ENCODE data around the gene MAPK11. TPM values are rescaled to one million over a fixed set of nuclear protein-coding genes. Genes with fewer than 3 reads are reported as not detected.

Gene MAPK11
- total and polyA plus RNA-seq, 7 experiments from 2014 or later = 0.13 to 22.9 (median 1.4) TPM

DNA sequence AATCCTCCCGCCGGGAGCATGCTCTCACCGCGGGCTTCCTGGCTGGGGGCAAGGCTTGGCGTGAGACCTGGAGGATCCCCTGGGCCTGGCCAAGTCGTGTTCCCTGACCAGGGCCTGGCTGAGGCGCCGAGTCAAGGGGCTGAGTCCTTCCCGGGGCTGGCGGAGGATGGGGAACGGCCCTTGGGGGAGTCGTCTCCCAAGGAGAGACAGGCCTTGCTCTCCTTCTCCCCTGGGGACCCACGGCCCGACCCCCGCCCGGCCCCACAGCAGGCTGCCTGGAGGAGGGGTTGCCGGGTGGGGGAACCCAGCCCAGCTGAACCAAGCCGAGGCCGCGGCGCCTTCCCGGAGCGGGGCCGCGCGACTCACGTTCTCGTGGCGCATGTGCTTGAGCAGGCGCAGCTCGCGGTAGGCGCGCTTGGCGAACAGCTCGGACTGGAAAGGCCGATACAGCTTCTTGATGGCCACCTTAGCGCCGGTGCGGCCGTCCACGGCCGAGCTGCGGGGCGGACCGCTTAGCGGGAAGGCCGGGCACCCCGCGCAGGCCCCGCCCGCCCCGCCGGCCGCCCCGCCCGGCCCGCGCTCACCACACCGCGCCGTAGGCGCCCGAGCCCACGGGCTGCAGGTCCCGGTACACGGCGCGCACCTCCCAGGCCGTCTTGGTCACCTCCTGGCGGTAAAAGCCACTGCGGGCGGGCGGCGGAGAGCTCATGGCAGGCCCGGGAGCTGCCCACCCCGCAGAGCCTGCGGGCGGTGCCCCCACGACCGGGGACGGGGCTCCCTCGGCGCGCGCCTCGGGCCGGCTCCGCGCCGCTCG, 9.2 kb downstream of the MAPK11 start:
- POLR2A ChIA-PET = no interaction called here

DNA sequence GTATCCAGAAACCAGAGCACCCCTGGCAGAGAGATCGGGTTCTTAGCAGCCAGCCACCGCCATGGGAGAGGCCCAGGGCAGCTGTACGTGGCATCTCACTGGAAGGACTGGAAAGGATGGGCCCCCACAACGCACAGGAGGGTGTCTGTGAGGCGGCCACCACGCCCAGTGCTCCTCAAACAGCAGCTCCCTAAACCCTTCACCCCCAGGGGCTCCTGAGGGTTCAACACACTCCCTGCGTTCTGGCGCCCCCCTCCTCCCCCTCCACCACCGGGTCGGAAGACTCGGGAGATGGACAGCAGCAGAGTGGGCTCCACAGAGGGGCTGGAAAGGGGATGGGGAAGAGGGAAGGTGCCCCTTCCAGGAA, 9.8 kb downstream of the MAPK11 start:
- no peaks in the 10 kb centered on the region for H3K9me3 Mint-ChIP-seq
- ChIA-PET CTCF (no interaction called here), POLR2A (no interaction called here)
- DNase-seq (no peak), ATAC-seq (no peak)
- Histone ChIP-seq H3K4me1 (ENCODE audit: control insufficient read depth in 2 of 2, insufficient read depth in 2 of 2, low read length in 2 of 2) (peaks cover 0 to 4% of the 10 kb centered on the region in 2 donors), H3K4me3 (ENCODE audit: low read length) (no peak overlapping the region), H3K27me3 (ENCODE audit: control insufficient read depth in 2 of 2, insufficient read depth in 2 of 2, low read length in 2 of 2) (peaks cover 4% of the 10 kb centered on the region in 2 donors), H3K9me3 (ENCODE audit: control insufficient read depth in 2 of 3, low read length in 3 of 3) (no peaks in the 10 kb centered on the region), H3K27ac (ENCODE audit: low read depth, low read length) (no peak overlapping the region), H3K36me3 (ENCODE audit: control insufficient read depth in 2 of 3, insufficient read depth in 3 of 3, low read length in 3 of 3) (no peaks in the 10 kb centered on the region)
- no peak overlapping the region for H3K27ac Mint-ChIP-seq
- intact Hi-C loops (cut with micrococcal nuclease) = no loop called here
- H3K36me3 Mint-ChIP-seq = peaks cover 0 to 3% (median 0%) of the 10 kb centered on the region in 5 donors
- H3K4me1 Mint-ChIP-seq = peaks cover 0 to 8% (median 6%) of the 10 kb centered on the region in 7 donors
- peak overlapping the region in 2 of 10 donors; percentile 33 for H3K4me3 Mint-ChIP-seq
- peaks cover 4 to 29% (median 15%) of the 10 kb centered on the region in 5 donors for H3K27me3 Mint-ChIP-seq

More for the DNA sequence above, 9.2 kb downstream of the MAPK11 start:
- peaks cover 4 to 29% (median 15%) of the 10 kb centered on the region in 5 donors for H3K27me3 Mint-ChIP-seq
- peak; percentile 32 for ATAC-seq
- Histone ChIP-seq H3K27ac (ENCODE audit: low read depth, low read length) (no peak overlapping the region), H3K9me3 (ENCODE audit: control insufficient read depth in 2 of 3, low read length in 3 of 3) (no peaks in the 10 kb centered on the region), H3K4me1 (ENCODE audit: control insufficient read depth in 2 of 2, insufficient read depth in 2 of 2, low read length in 2 of 2) (peaks cover 0 to 4% of the 10 kb centered on the region in 2 donors), H3K4me3 (ENCODE audit: low read length) (no peak overlapping the region), H3K36me3 (ENCODE audit: control insufficient read depth in 2 of 3, insufficient read depth in 3 of 3, low read length in 3 of 3) (no peaks in the 10 kb centered on the region), H3K27me3 (ENCODE audit: control insufficient read depth in 2 of 2, insufficient read depth in 2 of 2, low read length in 2 of 2) (peaks cover 4% of the 10 kb centered on the region in 2 donors)
- DNase-seq = peak in 1 of 9 donors; percentile 49
- peak overlapping the region in 2 of 10 donors; percentile 33 for H3K4me3 Mint-ChIP-seq
- peaks cover 0 to 3% (median 0%) of the 10 kb centered on the region in 5 donors for H3K36me3 Mint-ChIP-seq
- no peak overlapping the region for H3K27ac Mint-ChIP-seq
- H3K9me3 Mint-ChIP-seq = no peaks in the 10 kb centered on the region
- intact Hi-C loops (cut with micrococcal nuclease) = no loop called here
- CTCF ChIA-PET = no interaction called here
- H3K4me1 Mint-ChIP-seq = peaks cover 0 to 9% (median 6%) of the 10 kb centered on the region in 7 donors

DNA sequence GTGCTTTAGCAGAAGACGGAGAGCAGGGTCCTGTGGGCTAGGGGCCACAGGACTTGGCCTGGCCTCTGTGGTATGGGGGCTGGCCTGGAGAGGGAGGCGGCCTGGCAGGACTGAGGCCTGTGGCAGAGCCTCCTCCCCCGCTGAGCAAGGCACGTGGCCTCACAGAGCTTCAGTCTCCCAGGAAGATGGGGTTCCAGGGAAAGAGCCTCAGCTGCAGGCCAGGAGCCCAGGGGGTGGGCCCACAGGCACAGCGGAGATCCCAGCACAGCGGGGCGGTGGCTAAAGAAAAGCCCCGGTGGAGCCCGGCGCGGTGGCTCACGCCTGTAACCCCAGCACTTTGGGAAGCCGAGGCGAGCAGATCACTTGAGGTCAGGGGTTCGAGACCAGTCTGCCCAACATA, 10.9 kb downstream of the MAPK11 start:
- no peak overlapping the region for H3K4me3 ChIP-seq (ENCODE audit: low read length)
- Mint-ChIP-seq H3K27ac (peak overlapping the region in 1 of 9 donors; percentile 14), H3K27me3 (peaks cover 4 to 28% (median 12%) of the 10 kb centered on the region in 5 donors), H3K36me3 (no peaks in the 10 kb centered on the region), H3K4me3 (peak overlapping the region in 2 of 10 donors; percentile 48 to 49), H3K4me1 (peaks cover 0 to 8% (median 6%) of the 10 kb centered on the region in 7 donors), H3K9me3 (no peaks in the 10 kb centered on the region)
- no peaks in the 10 kb centered on the region for H3K36me3 ChIP-seq (ENCODE audit: control insufficient read depth in 2 of 3, insufficient read depth in 3 of 3, low read length in 3 of 3)
- ChIA-PET CTCF (no interaction called here), POLR2A (no interaction called here)
- ATAC-seq (no peak), DNase-seq (no peak)
- H3K27ac ChIP-seq (ENCODE audit: low read depth, low read length) = no peak overlapping the region
- no peaks in the 10 kb centered on the region for H3K9me3 ChIP-seq (ENCODE audit: control insufficient read depth in 2 of 3, low read length in 3 of 3)
- peaks cover 0 to 4% of the 10 kb centered on the region in 2 donors for H3K4me1 ChIP-seq (ENCODE audit: control insufficient read depth in 2 of 2, insufficient read depth in 2 of 2, low read length in 2 of 2)
- H3K27me3 ChIP-seq (ENCODE audit: control insufficient read depth in 2 of 2, insufficient read depth in 2 of 2, low read length in 2 of 2) = peaks cover 4% of the 10 kb centered on the region in 2 donors
- intact Hi-C loops (cut with micrococcal nuclease) = no loop called here

DNA sequence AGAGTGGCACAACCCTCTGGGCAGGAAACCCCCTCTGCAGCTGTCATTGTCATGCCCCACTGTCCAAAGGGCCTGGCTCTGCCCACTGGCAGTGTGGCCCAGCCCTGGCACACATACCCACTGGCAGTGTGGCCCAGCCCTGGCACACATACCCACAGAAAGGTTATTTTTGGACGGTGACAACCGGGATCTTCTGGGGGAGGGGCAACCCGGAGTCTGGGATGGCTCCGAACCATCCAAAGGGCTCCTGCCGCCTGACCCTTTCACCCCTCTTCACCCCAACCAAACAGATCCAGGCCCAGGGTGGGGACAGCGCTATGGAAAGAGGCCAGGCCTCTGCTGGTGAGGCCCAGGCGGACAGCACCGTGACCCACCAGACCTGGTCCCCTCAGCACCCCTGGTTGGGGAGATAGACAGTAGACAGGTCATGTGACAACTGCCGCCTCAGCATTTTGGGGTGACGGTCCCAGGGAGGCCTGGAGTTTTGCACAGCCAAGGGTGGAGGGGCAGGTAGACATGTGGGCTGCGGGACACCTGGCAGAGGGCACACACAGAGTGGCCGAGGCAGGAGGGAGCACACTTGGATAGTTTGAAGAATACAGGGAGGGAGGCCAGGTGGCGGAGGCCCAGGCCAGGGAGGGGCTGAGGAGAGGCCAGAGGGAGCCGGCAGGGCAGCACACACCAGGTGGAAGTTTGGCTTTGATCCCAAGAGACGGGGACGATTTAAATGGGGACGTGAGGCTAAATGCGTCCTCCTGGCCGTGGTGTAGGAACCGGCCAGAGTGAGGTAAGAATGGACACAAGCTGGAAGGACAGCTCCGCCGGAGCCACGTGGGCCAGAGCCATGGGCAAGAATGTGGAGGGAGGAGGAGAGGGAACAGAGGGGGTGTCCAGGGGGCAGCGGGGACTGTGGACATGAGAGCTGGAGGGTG, 11.6 kb downstream of the MAPK11 start:
- H3K27me3 Mint-ChIP-seq = peaks cover 4 to 25% (median 11%) of the 10 kb centered on the region in 5 donors
- Histone ChIP-seq H3K4me3 (ENCODE audit: low read length) (no peak overlapping the region), H3K9me3 (ENCODE audit: control insufficient read depth in 2 of 3, low read length in 3 of 3) (no peaks in the 10 kb centered on the region), H3K4me1 (ENCODE audit: control insufficient read depth in 2 of 2, insufficient read depth in 2 of 2, low read length in 2 of 2) (peaks cover 0 to 4% of the 10 kb centered on the region in 2 donors), H3K27ac (ENCODE audit: low read depth, low read length) (no peak overlapping the region), H3K27me3 (ENCODE audit: control insufficient read depth in 2 of 2, insufficient read depth in 2 of 2, low read length in 2 of 2) (peaks cover 4% of the 10 kb centered on the region in 2 donors), H3K36me3 (ENCODE audit: control insufficient read depth in 2 of 3, insufficient read depth in 3 of 3, low read length in 3 of 3) (no peaks in the 10 kb centered on the region)
- peak overlapping the region in 2 of 9 donors; percentile 14 to 70 for H3K27ac Mint-ChIP-seq
- H3K4me1 Mint-ChIP-seq = peaks cover 0 to 8% (median 6%) of the 10 kb centered on the region in 7 donors
- H3K4me3 Mint-ChIP-seq = peak overlapping the region in 3 of 10 donors; percentile 16 to 49 (median 48)
- DNase-seq = no peak
- intact Hi-C loops (cut with micrococcal nuclease) = no loop called here
- ChIA-PET CTCF (no interaction called here), POLR2A (no interaction called here)
- no peaks in the 10 kb centered on the region for H3K36me3 Mint-ChIP-seq
- no peak for ATAC-seq
- no peaks in the 10 kb centered on the region for H3K9me3 Mint-ChIP-seq

DNA sequence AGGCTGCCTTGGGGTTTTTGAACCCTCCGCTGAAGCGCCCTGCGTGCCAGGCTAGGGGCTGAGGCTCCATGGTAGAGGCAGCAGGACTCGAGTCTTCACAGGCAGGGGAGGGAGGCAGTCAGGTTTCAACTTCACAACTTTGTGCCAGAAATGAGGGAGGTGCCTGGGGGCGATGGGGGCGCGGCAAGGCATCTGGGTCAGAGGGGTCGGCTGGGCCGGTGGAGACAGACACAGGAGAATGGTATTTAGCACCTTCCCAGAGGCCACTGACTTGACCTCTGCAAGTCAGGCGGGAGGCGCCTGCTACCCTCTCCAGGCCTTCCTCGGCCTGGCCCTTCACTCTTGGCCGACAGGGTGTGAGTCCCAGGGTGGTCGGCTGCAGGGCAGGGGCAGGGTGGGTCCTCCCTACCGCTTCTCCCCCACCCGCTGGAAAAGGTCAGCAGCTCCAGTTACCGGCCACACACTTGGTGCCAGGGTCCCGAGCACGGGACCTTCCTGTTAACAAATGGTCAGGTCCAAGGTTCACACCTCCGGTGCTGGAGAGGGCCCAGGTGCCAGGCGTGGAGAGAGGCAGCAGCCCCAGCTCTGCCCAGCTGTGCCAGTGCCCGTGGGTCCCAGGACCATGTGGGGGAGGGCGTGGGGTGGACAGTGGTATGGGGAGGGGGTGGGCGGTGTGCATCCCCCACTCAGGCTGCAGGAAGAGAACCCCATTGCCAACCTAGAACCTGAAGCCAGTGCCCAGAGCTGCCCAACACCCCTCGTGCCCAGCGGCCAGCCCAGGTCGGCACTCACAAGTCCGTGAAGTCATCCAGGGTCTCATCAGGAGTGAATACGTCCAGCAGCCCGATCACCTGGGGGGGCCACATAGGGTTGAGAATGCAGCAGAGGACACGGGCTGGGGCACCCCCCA, 12.5 kb downstream of the MAPK11 start:
- H3K27ac ChIP-seq (ENCODE audit: low read depth, low read length) = no peak overlapping the region
- H3K9me3 Mint-ChIP-seq = no peaks in the 10 kb centered on the region
- peaks cover 0 to 4% of the 10 kb centered on the region in 2 donors for H3K4me1 ChIP-seq (ENCODE audit: control insufficient read depth in 2 of 2, insufficient read depth in 2 of 2, low read length in 2 of 2)
- no peak for ATAC-seq
- no peaks in the 10 kb centered on the region for H3K9me3 ChIP-seq (ENCODE audit: control insufficient read depth in 2 of 3, low read length in 3 of 3)
- ChIA-PET POLR2A (no interaction called here), CTCF (no interaction called here)
- peaks cover 0 to 8% (median 6%) of the 10 kb centered on the region in 7 donors for H3K4me1 Mint-ChIP-seq
- intact Hi-C loops (cut with micrococcal nuclease) = no loop called here
- peaks cover 4 to 21% (median 8%) of the 10 kb centered on the region in 5 donors for H3K27me3 Mint-ChIP-seq
- peak overlapping the region in 1 of 9 donors; percentile 39 for H3K27ac Mint-ChIP-seq
- no peaks in the 10 kb centered on the region for H3K36me3 Mint-ChIP-seq
- no peak overlapping the region for H3K4me3 Mint-ChIP-seq
- peaks cover 0 to 1% of the 10 kb centered on the region in 2 donors for H3K27me3 ChIP-seq (ENCODE audit: control insufficient read depth in 2 of 2, insufficient read depth in 2 of 2, low read length in 2 of 2)
- no peaks in the 10 kb centered on the region for H3K36me3 ChIP-seq (ENCODE audit: control insufficient read depth in 2 of 3, insufficient read depth in 3 of 3, low read length in 3 of 3)
- no peak for DNase-seq
- H3K4me3 ChIP-seq (ENCODE audit: low read length) = no peak overlapping the region

DNA sequence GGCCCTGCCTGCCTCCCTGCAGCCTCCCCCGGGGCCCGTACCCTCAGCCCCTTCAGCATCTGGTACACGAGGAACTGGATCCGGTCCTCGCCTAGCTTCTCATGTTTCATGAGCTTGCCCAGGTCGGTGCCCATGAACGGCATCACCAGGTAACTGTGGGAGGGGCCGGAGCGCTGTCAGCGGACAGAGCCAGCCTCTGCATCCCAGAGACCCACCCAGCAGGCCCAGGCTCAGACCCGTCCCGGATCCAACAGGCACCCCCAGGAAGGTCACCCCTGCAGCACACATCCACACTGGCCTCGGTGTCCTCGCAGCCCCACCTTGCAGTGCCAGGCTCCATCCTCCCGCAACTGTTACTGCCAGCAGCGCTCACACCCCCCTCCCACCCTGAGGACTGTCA, 13.1 kb downstream of the MAPK11 start:
- Histone ChIP-seq H3K9me3 (ENCODE audit: control insufficient read depth in 2 of 3, low read length in 3 of 3) (no peaks in the 10 kb centered on the region), H3K4me3 (ENCODE audit: low read length) (no peak overlapping the region), H3K27me3 (ENCODE audit: control insufficient read depth in 2 of 2, insufficient read depth in 2 of 2, low read length in 2 of 2) (no peaks in the 10 kb centered on the region), H3K27ac (ENCODE audit: low read depth, low read length) (no peak overlapping the region), H3K4me1 (ENCODE audit: control insufficient read depth in 2 of 2, insufficient read depth in 2 of 2, low read length in 2 of 2) (peaks cover 0 to 4% of the 10 kb centered on the region in 2 donors), H3K36me3 (ENCODE audit: control insufficient read depth in 2 of 3, insufficient read depth in 3 of 3, low read length in 3 of 3) (no peaks in the 10 kb centered on the region)
- DNase-seq = no peak
- H3K36me3 Mint-ChIP-seq = no peaks in the 10 kb centered on the region
- no peak for ATAC-seq
- no peak overlapping the region for H3K4me3 Mint-ChIP-seq
- H3K4me1 Mint-ChIP-seq = peaks cover 0 to 5% (median 2%) of the 10 kb centered on the region in 7 donors
- no peak overlapping the region for H3K27ac Mint-ChIP-seq
- ChIA-PET CTCF (no interaction called here), POLR2A (no interaction called here)
- no peaks in the 10 kb centered on the region for H3K9me3 Mint-ChIP-seq
- H3K27me3 Mint-ChIP-seq = peaks cover under 1 to 15% (median 2%) of the 10 kb centered on the region in 5 donors
- intact Hi-C loops (cut with micrococcal nuclease) = no loop called here

Measured in naive thymus-derived CD4-positive, alpha-beta T cell (primary cell).